HepG2 (cell line): ENCODE measurements around the gene CYP27B1. TPM values are rescaled to one million over a fixed set of nuclear protein-coding genes. Genes with fewer than 3 reads are reported as not detected.

Source experiments
- ATAC-seq: fragments of 200-7000 bp; cut with Tn5 transposase; 3 replicates; pipeline ENCODE4 v1.9.1; 2020; ENCODE audit warnings: mild to moderate bottlenecking, moderate library complexity
- BruUV-seq: library from RNA; stranded (reverse); fragments of 400-500 nt; replicated peaks from 2 replicates; lab custom pipeline; 2021; lab: Mats Ljungman, UMichigan
- CTCF ChIA-PET: fragments of 300-600 bp; formaldehyde crosslinking; extraction: SDS; loops from one replicate; lab custom pipeline; 2021; ENCODE audit warnings: low total read pairs, inconsistent platforms, low intra/inter-chr PET ratio; lab: Yijun Ruan, JAX
- POLR2A ChIA-PET: fragments of 350-600 bp; sonication (Branson Sonifier 250); formaldehyde crosslinking; loops from one replicate; lab custom pipeline; 2020; ENCODE audit warnings: antibody characterized with exemption, inconsistent platforms; lab: Yijun Ruan, JAX
- DNase-seq: peaks from one replicate; pipeline ENCODE4 v3.0.0-alpha.2; 2015; ENCODE audit warnings: low spot score
- FAIRE-seq: peaks from 3 replicates; lab custom pipeline; 2011; peaks lifted over from hg19 to GRCh38; lab: Jason Lieb, UNC
- H2AFZ ChIP-seq: one replicate; pipeline ENCODE4 v1.6.1; 2011; ENCODE audit warnings: low read length, inconsistent platforms
- H3K27ac ChIP-seq: fragments of 300-600 bp; 3 replicates; pipeline ENCODE4 v1.8.0; 2011; ENCODE audit warnings: mixed run types, mild to moderate bottlenecking, mixed read lengths, low read length, inconsistent platforms; ENCODE audit not compliant: insufficient read depth; ENCODE audit errors: extremely low read length
- H3K27me3 ChIP-seq, 2 experiments: fragments of 200-600 bp in 1 of 2; 2 replicates in 1 of 2; 3 replicates in 1 of 2; pipeline versions ENCODE4 v1.6.0 to v1.8.0; 2011; ENCODE audit warnings: low read length in 2 of 2, mild to moderate bottlenecking in 2 of 2, moderate library complexity in 2 of 2, inconsistent platforms in 1 of 2; ENCODE audit not compliant: insufficient read depth in 2 of 2, control insufficient read depth in 1 of 2
- H3K36me3 ChIP-seq, 2 experiments: fragments of 200-600 bp in 1 of 2; replicated peaks in 1 of 2; 2 replicates in 1 of 2; 3 replicates in 1 of 2; pipeline versions ENCODE4 v1.5.1 to v1.8.0; 2011; ENCODE audit warnings: low read length in 2 of 2, inconsistent platforms in 1 of 2; ENCODE audit not compliant: insufficient read depth in 2 of 2, control insufficient read depth in 1 of 2
- H3K4me1 ChIP-seq: 2 replicates; pipeline ENCODE4 v1.5.1; 2012; ENCODE audit warnings: low read length, inconsistent platforms; ENCODE audit not compliant: insufficient read depth
- H3K4me2 ChIP-seq: 2 replicates; pipeline ENCODE4 v1.6.0; 2011; ENCODE audit warnings: low read depth, low read length, inconsistent platforms
- H3K4me3 ChIP-seq, 3 experiments: fragments of 200-600 bp in 1 of 3; sonication (generic), shearing (Covaris generic) in 1 of 3; replicated peaks in 1 of 3; 2 replicates each; pipeline ENCODE4 v1.5.1; 2011 to 2016; ENCODE audit warnings: low read length in 3 of 3, inconsistent platforms in 2 of 3, low read depth in 2 of 3, mild to moderate bottlenecking in 2 of 3, control low read depth in 1 of 3, mixed read lengths in 1 of 3; ENCODE audit not compliant: insufficient read depth in 1 of 3
- H3K79me2 ChIP-seq: one replicate; pipeline ENCODE4 v1.6.1; 2011; ENCODE audit warnings: low read length, inconsistent platforms; ENCODE audit not compliant: insufficient read depth
- H3K9ac ChIP-seq: 2 replicates; pipeline ENCODE4 v1.6.0; 2011; ENCODE audit warnings: mild to moderate bottlenecking, low read depth, low read length, inconsistent platforms; ENCODE audit not compliant: insufficient read depth
- H3K9me3 ChIP-seq: 2 replicates; pipeline ENCODE4 v1.5.1; 2012; ENCODE audit warnings: mild to moderate bottlenecking, low read length
- H4K20me1 ChIP-seq: 2 replicates; pipeline ENCODE4 v1.6.0; 2011; ENCODE audit warnings: inconsistent platforms, mild to moderate bottlenecking, low read length, moderate library complexity; ENCODE audit not compliant: insufficient read depth
- HNRNPLL ChIP-seq: fragments of 200-400 bp; formaldehyde crosslinking; IDR thresholded peaks from 2 replicates; pipeline ENCODE4 v1.6.1; 2017; ENCODE audit warnings: mild to moderate bottlenecking, low read depth, low read length; ENCODE audit not compliant: poor library complexity, severe bottlenecking
- KLF12 ChIP-seq: sonication (generic); formaldehyde crosslinking; IDR thresholded peaks from 2 replicates; pipeline ENCODE4 v1.4.0; 2020; ENCODE audit warnings: missing genetic modification reagents, borderline replicate concordance
- SAP130 ChIP-seq: IDR thresholded peaks from 2 replicates; pipeline ENCODE4 v1.6.1; 2016; ENCODE audit warnings: low read depth
- ZSCAN30 ChIP-seq: sonication (generic); formaldehyde crosslinking; IDR thresholded peaks from 2 replicates; pipeline ENCODE4 v1.5.0; 2020; ENCODE audit warnings: mild to moderate bottlenecking, missing genetic modification reagents
- WGBS: methylation state at CpG from one replicate; pipeline ENCODE4 v1.1.6; 2017; ENCODE audit warnings: low lambda C conversion rate; 5-methylcytosine and 5-hydroxymethylcytosine counted together
- in situ Hi-C: cut with HindIII; loops from 2 replicates; pipeline ENCODE4 v1.10.0; 2017; ENCODE audit warnings: low pct_unique_long_range_greater_than_20kb; ENCODE audit not compliant: extremely low pct_ligation_motif_present
- intact Hi-C: fragments of 100-400 bp; cut with micrococcal nuclease; formaldehyde crosslinking; loops from one replicate; pipeline ENCODE4 v1.10.0; 2022; ENCODE audit not compliant: unreplicated experiment
- polyA plus RNA-seq, 8 experiments: library from polyadenylated mRNA; depleted of rRNA in 3 of 8; stranded (reverse) in 7 of 8; unstranded in 1 of 8; fragments of >200 nt; fragmentation: Illumina TruSeq in 4 of 8; extraction: Trizol in 4 of 8; gene quantifications; 2 replicates each; pipeline versions ENCODE4 v1.2.1 to v1.2.3, GENCODE V29; 2011 to 2016; ENCODE audit warnings: low read depth in 4 of 8, missing spikeins in 1 of 8, mixed read lengths in 1 of 8; ENCODE audit not compliant: insufficient read depth in 1 of 8
- total RNA-seq, 5 experiments: library from RNA; depleted of rRNA; stranded (reverse); fragments of >200 nt; fragmentation: Illumina TruSeq; extraction: Trizol; gene quantifications; 2 replicates each; pipeline ENCODE4 v1.2.3, GENCODE V29; 2016; ENCODE audit warnings: low read depth in 1 of 5
- TF ChIP-seq, protein P1 (sequence below): sonication (generic); formaldehyde crosslinking; IDR thresholded peaks from 2 replicates; pipeline ENCODE4 v1.8.1; 2023; ENCODE audit warnings: mild to moderate bottlenecking, missing genetic modification reagents, borderline replicate concordance
- TF ChIP-seq, protein P2 (sequence below): sonication (generic); formaldehyde crosslinking; IDR thresholded peaks from 2 replicates; pipeline ENCODE4 v1.4.0; 2020; ENCODE audit warnings: mild to moderate bottlenecking, missing genetic modification reagents
- TF ChIP-seq, protein P3 (sequence below): sonication (generic); formaldehyde crosslinking; IDR thresholded peaks from 2 replicates; pipeline ENCODE4 v1.4.0; 2020; ENCODE audit warnings: missing genetic modification reagents

CYP27B1 gene
- total and polyA plus RNA-seq, 2 of the 13 experiments (the other 11 are each of a cell fraction or from before 2014, with no cell fraction given) = 2.3 to 3.0 TPM

DNA sequence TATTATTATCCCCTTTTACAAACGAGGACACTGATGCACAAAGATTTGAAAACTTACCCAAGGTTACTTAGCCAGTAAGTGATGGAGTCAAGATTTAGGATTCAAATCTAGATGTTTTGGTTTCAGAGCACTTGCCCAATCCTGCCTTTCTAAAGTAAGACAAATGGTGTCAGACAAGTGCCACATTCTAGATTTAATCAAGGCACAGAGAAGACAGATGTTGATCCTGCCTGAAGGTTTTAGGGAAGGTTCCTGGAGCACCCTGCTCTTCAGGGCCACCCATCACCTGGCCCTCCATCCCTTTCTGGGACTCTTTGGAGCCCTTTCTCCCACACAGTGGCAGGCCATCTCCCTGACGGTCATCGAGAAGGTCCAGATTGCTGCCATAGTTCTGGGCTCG lies 9.1 kb downstream of the CYP27B1 start (continued):
- TF ChIP-seq, protein P1, sequence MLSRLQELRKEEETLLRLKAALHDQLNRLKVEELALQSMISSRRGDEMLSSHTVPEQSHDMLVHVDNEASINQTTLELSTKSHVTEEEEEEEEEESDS (CRISPR knock-in tag) = no peak
- TF ChIP-seq, all 625 proteins: peak for 0

DNA sequence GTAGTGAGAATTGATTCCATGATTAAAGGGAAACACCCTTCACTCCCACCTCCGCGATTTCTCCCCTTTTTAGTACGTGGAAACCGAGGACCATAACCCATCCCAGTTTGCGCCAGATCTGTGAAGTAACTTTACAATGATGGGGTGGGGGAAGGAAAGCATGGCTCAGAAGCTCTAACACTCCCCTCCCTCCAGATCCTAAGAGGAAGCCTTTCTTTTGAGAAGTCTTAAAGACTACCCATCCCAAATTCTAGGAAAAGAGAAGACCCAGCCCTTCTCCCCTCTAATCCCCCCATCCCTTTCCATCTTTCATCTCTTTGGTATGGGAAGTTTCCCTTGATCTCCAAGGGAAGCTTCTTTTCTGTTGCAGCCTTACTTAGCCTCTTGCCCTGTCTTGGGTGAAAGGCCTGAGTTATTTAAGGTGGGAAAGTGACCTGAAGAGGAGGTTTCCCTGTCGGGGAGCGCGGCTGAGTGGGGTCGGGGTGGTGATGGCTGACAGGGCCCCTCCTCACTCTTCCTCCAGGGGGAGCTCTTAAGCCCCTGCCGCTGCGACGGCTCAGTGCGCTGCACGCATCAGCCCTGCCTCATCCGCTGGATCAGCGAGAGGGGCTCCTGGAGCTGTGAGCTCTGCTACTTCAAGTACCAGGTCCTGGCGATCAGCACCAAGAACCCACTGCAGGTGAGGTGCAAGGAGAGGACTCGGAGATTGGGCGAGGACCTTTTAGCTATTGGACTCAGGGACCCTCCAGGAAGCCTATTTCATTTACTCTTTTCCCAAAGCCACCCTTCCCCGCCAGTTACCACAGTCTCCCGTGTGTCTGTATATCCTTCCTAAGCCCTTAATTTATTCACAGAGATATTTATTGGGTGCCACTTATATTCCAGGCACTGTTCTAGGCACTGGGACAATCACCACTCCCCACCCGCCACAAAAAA lies 10.2 kb downstream of the CYP27B1 start:
- FAIRE-seq (no peak), DNase-seq (no peak), ATAC-seq (peak; percentile 61)
- POLR2A ChIA-PET = interaction anchor here (1.3 to 3.0 kb wide), 4 partner anchors 8 to 16 kb away, joined by 8 to 14 read pairs (median 9); partner anchors contain the start of genes CYP27B1, EEF1AKMT3, METTL1 and TSPAN31
- peaks cover 7% of the 10 kb centered on the region for H3K79me2 ChIP-seq
- intact Hi-C loops = no loop called here
- peaks cover 39% of the 10 kb centered on the region for H3K4me1 ChIP-seq
- H2AFZ ChIP-seq = peak overlapping the region; percentile 5
- peak overlapping the region; percentile 67 for H3K27ac ChIP-seq
- H3K9ac ChIP-seq = peak overlapping the region; percentile 71; the same call in 1 of the 2 replicates
- in situ Hi-C loops = no loop called here
- CTCF ChIA-PET = interaction anchor here (1.2 to 1.8 kb wide), 2 partner anchors 8 to 149 kb away, joined by 3 to 9 read pairs; no protein-coding TSS in a partner anchor
- peak overlapping the region; percentile 96 for H3K4me2 ChIP-seq
- H4K20me1 ChIP-seq = 0 out of 2 replicates have a peak, but pooled peaks cover 5% of the 10 kb centered on the region
- H3K36me3 ChIP-seq = no peaks in the 10 kb centered on the region; a peak in 1 of 5 replicates
- H3K9me3 ChIP-seq = no peaks in the 10 kb centered on the region
- 38% methylated on average over 14 of the region's 22 CpGs for WGBS
- peak overlapping the region; percentile 81 to 82 (median 81) for H3K4me3 ChIP-seq
- no TSS peak for BruUV-seq
- H3K27me3 ChIP-seq = no peaks in the 10 kb centered on the region; a peak in 1 of 5 replicates
- TF ChIP-seq, protein P2, sequence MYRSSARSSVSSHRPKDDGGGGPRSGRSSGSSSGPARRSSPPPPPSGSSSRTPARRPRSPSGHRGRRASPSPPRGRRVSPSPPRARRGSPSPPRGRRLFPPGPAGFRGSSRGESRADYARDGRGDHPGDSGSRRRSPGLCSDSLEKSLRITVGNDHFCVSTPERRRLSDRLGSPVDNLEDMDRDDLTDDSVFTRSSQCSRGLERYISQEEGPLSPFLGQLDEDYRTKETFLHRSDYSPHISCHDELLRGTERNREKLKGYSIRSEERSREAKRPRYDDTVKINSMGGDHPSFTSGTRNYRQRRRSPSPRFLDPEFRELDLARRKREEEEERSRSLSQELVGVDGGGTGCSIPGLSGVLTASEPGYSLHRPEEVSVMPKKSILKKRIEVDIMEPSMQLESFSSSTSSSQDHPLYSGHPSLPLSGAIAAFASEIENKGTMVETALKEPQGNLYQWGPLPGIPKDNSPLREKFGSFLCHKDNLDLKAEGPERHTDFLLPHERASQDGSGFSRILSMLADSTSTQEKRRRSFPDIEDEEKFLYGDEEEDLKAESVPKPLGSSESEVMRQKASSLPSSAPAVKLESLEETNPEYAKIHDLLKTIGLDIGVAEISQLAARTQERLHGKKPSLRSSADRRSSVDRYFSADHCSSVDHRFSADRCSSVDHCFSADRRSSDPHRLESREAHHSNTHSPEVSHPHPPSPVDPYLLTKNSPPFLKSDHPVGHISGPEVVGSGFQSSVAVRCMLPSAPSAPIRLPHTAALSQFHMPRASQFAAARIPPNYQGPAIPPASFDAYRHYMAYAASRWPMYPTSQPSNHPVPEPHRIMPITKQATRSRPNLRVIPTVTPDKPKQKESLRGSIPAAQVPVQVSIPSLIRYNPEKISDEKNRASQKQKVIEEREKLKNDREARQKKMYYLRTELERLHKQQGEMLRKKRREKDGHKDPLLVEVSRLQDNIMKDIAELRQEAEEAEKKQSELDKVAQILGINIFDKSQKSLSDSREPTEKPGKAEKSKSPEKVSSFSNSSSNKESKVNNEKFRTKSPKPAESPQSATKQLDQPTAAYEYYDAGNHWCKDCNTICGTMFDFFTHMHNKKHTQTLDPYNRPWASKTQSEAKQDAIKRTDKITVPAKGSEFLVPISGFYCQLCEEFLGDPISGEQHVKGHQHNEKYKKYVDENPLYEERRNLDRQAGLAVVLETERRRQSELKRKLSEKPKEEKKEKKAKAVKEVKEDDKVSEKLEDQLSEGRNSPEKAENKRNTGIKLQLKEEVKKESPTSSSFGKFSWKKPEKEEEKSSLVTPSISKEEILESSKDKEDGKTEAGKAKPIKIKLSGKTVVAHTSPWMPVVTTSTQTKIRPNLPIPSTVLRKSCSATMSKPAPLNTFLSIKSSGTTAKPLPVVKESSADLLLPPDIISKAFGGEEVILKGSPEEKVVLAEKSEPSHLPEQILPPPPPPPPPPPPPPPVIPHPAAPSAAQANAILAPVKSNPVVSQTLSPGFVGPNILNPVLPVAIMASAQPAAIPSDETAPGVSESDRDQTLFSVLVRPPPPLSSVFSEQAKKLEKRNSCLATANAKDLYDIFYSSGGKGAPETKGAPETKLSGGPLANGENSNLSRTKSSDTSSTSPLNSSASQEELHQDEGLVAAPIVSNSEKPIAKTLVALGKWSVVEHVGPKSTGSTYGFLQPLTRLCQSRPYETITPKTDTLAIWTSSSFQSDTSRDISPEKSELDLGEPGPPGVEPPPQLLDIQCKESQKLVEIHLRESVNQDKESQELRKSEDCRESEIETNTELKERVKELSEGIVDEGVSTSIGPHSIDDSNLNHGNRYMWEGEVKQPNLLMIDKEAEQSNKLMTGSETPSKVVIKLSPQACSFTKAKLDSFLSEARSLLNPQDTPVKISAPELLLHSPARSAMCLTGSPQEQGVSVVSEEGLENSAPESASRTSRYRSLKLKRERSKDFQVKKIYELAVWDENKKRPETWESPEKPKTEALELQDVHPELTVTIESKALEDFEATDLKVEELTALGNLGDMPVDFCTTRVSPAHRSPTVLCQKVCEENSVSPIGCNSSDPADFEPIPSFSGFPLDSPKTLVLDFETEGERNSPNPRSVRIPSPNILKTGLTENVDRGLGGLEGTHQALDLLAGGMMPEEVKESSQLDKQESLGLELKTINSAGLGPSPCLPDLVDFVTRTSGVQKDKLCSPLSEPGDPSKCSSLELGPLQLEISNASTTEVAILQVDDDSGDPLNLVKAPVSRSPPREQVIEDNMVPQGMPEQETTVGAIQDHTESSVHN (CRISPR knock-in tag) = no peak
- TF ChIP-seq KLF12 (CRISPR knock-in tag) (no peak), ZSCAN30 (CRISPR knock-in tag) (no peak), HNRNPLL (peak; percentile 51), SAP130 (CRISPR knock-in tag) (peak; percentile 43; the same call in 1 of the 2 replicates)
- TF ChIP-seq, protein P3, sequence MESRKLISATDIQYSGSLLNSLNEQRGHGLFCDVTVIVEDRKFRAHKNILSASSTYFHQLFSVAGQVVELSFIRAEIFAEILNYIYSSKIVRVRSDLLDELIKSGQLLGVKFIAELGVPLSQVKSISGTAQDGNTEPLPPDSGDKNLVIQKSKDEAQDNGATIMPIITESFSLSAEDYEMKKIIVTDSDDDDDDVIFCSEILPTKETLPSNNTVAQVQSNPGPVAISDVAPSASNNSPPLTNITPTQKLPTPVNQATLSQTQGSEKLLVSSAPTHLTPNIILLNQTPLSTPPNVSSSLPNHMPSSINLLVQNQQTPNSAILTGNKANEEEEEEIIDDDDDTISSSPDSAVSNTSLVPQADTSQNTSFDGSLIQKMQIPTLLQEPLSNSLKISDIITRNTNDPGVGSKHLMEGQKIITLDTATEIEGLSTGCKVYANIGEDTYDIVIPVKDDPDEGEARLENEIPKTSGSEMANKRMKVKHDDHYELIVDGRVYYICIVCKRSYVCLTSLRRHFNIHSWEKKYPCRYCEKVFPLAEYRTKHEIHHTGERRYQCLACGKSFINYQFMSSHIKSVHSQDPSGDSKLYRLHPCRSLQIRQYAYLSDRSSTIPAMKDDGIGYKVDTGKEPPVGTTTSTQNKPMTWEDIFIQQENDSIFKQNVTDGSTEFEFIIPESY (CRISPR knock-in tag) = peak; percentile 96
